ENCODE data around the gene MAPKAP1.

DNA sequence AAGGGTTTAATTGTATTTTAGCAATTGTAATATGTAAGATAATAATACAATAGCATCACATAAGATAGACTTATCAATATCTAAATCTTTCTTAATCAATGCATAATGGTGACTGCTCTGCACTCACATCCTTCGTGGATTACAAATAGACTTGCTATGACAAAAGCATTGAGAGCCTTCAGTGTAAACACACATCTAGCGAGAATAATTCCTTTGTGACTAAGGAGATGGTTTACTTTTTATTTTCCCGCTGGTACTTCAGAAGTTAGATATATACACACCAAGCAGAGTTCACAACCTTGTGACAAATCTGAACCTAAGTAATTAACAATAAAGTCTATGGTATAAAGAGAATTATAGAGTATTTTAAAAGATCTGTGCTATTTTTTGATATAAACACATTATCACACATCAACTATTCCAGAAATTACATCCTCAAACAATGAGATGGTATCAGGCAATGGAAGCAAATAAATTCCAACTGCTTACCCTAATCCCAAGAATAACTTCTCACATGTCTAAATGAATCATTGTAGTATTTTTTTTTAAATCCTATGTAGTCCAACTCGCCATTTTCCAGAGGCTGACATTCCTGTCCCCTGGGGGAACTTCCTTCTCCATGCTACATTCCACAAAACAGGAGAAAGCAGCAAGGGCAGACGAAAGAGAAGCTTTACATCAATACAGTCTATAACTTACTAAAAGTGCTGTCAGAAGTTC is 51.2 kb downstream of the MAPKAP1 start:
- TF ChIP-seq CTCF (IDR thresholded peaks at IDR 0.05; ENCODE audit: poor library complexity, severe bottlenecking) (no peak), POLR2AphosphoS5 (IDR thresholded peaks at IDR 0.05) (no peak), EZH2 (IDR thresholded peaks at IDR 0.05; ENCODE audit: borderline replicate concordance, insufficient read depth, low read length, poor library complexity, severe bottlenecking) (no peak), RAD21 (conservative IDR thresholded peaks at IDR 0.05) (no peak)
- TF ChIP-seq, protein P1, sequence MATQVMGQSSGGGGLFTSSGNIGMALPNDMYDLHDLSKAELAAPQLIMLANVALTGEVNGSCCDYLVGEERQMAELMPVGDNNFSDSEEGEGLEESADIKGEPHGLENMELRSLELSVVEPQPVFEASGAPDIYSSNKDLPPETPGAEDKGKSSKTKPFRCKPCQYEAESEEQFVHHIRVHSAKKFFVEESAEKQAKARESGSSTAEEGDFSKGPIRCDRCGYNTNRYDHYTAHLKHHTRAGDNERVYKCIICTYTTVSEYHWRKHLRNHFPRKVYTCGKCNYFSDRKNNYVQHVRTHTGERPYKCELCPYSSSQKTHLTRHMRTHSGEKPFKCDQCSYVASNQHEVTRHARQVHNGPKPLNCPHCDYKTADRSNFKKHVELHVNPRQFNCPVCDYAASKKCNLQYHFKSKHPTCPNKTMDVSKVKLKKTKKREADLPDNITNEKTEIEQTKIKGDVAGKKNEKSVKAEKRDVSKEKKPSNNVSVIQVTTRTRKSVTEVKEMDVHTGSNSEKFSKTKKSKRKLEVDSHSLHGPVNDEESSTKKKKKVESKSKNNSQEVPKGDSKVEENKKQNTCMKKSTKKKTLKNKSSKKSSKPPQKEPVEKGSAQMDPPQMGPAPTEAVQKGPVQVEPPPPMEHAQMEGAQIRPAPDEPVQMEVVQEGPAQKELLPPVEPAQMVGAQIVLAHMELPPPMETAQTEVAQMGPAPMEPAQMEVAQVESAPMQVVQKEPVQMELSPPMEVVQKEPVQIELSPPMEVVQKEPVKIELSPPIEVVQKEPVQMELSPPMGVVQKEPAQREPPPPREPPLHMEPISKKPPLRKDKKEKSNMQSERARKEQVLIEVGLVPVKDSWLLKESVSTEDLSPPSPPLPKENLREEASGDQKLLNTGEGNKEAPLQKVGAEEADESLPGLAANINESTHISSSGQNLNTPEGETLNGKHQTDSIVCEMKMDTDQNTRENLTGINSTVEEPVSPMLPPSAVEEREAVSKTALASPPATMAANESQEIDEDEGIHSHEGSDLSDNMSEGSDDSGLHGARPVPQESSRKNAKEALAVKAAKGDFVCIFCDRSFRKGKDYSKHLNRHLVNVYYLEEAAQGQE (IDR thresholded peaks at IDR 0.05; ENCODE audit: borderline replicate concordance) = no peak
